Fibroblast of mammary gland (primary cell): ENCODE measurements around the gene FAM98A.
A peak's percentile ranks its signal among the peaks of the same experiment; 100 is the strongest.

Experiments
- DNase-seq: peaks from one replicate; pipeline ENCODE4 v3.0.0-alpha.2; 2010; ENCODE audit warnings: low read depth
- H3K4me3 ChIP-seq: 2 replicates; pipeline ENCODE4 v1.5.1; 2011; ENCODE audit warnings: low read depth, mild to moderate bottlenecking, low read length, moderate library complexity; ENCODE audit not compliant: control insufficient read depth
- TF ChIP-seq, protein P1 (sequence below): conservative IDR thresholded peaks from 2 replicates; pipeline ENCODE4 v1.5.1; 2011; ENCODE audit warnings: low read depth, low read length, inconsistent platforms; ENCODE audit not compliant: control insufficient read depth, insufficient read depth

Gene FAM98A

DNA sequence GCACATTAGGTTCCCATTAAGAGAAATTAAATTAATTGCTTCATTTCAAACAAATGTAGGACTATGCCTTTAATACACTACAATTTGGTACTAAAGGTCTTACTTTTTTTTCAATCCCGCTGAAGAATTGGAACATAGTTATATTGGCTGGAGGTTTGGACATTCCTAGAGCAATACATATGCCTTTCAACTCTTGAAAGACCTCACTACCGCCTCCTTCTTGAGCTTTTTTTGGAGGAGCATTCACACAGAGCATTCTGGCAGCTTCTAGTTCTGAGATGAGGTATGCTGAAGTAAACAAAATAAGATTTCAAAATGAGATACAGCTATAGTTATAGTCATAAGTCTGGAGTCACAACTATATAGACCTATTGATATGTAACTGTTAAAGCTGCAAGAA is 10.9 kb downstream of the FAM98A start:
- H3K4me3 ChIP-seq = no peak overlapping the region
- peak; percentile 40 for DNase-seq
- TF ChIP-seq, protein P1, sequence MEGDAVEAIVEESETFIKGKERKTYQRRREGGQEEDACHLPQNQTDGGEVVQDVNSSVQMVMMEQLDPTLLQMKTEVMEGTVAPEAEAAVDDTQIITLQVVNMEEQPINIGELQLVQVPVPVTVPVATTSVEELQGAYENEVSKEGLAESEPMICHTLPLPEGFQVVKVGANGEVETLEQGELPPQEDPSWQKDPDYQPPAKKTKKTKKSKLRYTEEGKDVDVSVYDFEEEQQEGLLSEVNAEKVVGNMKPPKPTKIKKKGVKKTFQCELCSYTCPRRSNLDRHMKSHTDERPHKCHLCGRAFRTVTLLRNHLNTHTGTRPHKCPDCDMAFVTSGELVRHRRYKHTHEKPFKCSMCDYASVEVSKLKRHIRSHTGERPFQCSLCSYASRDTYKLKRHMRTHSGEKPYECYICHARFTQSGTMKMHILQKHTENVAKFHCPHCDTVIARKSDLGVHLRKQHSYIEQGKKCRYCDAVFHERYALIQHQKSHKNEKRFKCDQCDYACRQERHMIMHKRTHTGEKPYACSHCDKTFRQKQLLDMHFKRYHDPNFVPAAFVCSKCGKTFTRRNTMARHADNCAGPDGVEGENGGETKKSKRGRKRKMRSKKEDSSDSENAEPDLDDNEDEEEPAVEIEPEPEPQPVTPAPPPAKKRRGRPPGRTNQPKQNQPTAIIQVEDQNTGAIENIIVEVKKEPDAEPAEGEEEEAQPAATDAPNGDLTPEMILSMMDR = no peak

DNA sequence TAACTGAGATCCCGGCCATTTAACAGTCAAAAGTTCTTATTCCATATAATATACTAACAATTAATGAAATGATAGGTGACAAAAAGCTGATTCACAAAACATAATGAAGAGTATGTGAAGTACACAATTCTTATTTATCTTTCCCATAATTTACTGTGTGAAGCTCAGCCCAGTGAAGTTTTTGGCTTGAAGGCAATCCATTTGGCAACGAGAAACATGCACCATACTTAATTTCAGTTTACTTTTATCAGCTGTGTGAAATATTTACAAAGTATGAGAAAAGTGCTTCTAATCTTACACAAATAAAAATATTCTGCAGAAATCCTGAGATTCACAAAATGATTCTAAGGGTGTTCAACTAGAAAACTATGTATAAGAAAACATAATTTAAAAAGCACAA is 12.3 kb downstream of the FAM98A start:
- TF ChIP-seq, protein P1 = no peak
- DNase-seq = no peak
- no peak overlapping the region for H3K4me3 ChIP-seq

DNA sequence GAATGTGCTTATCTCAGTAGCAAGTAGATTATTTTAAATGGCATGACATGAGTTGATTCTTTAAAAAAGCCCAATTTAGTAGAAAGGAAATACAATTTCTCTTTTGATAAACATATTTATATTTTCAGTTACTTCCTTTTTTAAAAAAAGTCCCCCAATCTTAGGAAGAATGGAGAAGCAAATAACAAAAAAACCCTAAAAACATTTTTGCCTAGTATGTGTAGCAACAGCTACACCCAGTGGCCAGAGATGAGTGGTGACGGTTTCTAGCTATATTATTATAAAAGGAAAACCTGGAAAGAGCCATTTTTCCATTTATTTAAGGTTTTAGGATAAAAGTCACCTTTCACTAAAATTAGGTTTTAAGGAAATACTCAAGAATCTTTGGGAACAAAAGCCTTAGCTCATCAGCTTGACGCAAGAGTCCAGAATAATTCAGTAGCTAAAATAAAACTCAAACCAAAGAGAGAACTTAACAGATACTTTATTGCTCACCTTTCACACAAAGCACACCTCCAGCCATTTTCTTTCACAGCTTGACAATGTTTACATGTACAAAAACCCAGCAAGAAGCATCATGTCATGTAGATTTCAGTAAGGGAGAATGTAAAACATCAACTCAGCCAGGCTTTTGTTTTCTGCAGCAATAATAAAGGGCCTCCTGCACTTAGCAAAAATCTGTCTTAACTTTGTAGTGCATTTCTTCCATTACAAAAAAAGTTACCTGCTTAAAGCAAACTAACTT is 15.7 kb downstream of the FAM98A start:
- no peak overlapping the region for H3K4me3 ChIP-seq
- peak; percentile 58 for DNase-seq
- TF ChIP-seq, protein P1 = peak; percentile 91

DNA sequence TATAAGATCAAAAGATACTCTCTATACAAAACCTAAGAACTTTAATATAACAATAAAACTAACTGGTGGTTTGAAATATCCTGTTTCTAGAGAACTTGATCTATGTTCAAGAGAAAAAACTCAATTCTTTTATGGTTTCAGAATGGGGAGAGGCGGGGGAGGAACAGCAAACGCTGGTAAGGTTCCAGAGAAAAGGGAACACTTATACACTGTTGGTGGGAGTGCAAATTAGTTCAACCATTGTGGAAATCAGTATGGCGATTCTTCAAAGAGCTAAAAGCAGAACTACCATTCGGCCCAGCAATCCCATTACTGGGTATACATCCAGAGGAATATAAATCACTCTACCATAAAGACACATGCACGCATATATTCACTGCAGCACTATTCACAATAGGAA is 17.2 kb downstream of the FAM98A start:
- no peak for DNase-seq
- H3K4me3 ChIP-seq = no peak overlapping the region
- TF ChIP-seq, protein P1 = no peak

DNA sequence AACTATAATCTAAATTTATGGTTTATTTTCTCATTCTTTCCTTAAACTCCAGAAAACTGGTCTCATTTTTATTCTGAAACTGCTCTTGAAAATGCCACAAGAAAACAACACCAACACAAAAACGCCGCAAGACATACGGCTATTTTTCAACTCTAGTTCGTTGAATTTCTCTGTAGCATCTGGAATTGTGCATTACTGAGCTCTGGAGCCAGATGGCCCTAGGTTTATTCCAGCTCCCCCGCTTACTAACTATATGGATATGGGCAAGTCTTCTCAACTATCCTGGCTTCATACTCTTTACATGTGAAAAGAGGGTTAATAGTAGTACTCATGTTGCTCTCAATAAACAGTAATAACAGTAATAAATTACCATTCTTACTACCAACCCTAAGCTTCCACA is 19.9 kb downstream of the FAM98A start:
- no peak for DNase-seq
- no peak overlapping the region for H3K4me3 ChIP-seq
- TF ChIP-seq, protein P1 = no peak

DNA sequence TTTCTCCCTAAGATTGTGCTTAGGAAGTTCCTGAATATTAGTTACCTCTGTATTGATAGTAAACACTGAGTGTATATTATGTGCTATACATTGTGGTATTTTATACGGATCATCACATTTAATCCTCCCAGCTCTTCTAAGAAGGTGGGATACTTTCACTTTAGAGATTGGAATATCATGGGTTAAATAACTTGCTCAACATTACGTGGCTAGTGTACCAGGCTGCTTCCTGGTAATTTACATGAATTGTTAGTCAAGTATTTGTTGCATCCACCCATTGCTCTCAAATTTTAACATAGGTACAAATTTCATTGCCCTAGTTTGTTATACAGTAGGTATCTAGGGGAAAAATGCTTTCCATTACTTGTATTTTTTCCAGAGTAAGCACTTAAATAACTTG is 21.4 kb downstream of the FAM98A start:
- peak; percentile 33 for DNase-seq
- H3K4me3 ChIP-seq = no peak overlapping the region
- TF ChIP-seq, protein P1 = no peak
